Measurements from ENCODE around the gene DPYSL5.

DPYSL5 gene

GRCh38 chr2:26946841-26947784 is 99.2 kb downstream of the DPYSL5 start:
- ChIA-PET POLR2A (no interaction called here), CTCF (interaction anchor here (1.2 to 1.5 kb wide), 2 partner anchors 13 to 70 kb away, joined by 4 to 5 read pairs; no protein-coding TSS in a partner anchor)
- H3K36me3 ChIP-seq (ENCODE audit: control insufficient read depth in 4 of 4, insufficient read depth in 4 of 4, low read length in 3 of 4): no peaks in the 10 kb centered on the region
- DNase-seq: no peak
- H3K4me1 ChIP-seq (ENCODE audit: control extremely low read depth in 1 of 4, control insufficient read depth in 4 of 4, insufficient read depth in 4 of 4, low read length in 3 of 4): no peaks in the 10 kb centered on the region
- H3K4me3 ChIP-seq (ENCODE audit: control insufficient read depth in 1 of 7, extremely low read depth in 1 of 7, insufficient read depth in 4 of 7, low read depth in 2 of 7, low read length in 6 of 7): no peak overlapping the region
- H3K27me3 ChIP-seq (replicated peaks in 2 of 5; ENCODE audit: control insufficient read depth in 4 of 5, insufficient read depth in 5 of 5, low read length in 4 of 5): peaks cover 0 to 8% (median 3%) of the 10 kb centered on the region in 5 experiments
- H3K27ac ChIP-seq (ENCODE audit: insufficient read depth in 1 of 2, low read depth in 1 of 2, low read length in 2 of 2, poor library complexity in 1 of 2, severe bottlenecking in 2 of 2): no peak overlapping the region
- WGBS (ENCODE audit: insufficient coverage): 81% methylated on average over 34 of the region's 34 CpGs
- no peaks in the 10 kb centered on the region for H3K9me3 ChIP-seq (ENCODE audit: control extremely low read depth in 1 of 5, control insufficient read depth in 4 of 5, insufficient read depth in 2 of 5, low read depth in 1 of 5, low read length in 4 of 5)

- CTCF ChIA-PET: interaction anchor here (1.8 to 2.8 kb wide), 2 partner anchors 13 to 103 kb away, joined by 6 to 14 read pairs; no protein-coding TSS in a partner anchor
- no peaks in the 10 kb centered on the region for H3K36me3 ChIP-seq (ENCODE audit: control insufficient read depth in 4 of 4, insufficient read depth in 4 of 4, low read length in 3 of 4)
- H3K4me3 ChIP-seq (ENCODE audit: control insufficient read depth in 1 of 7, extremely low read depth in 1 of 7, insufficient read depth in 4 of 7, low read depth in 2 of 7, low read length in 6 of 7): no peak overlapping the region
- H3K4me1 ChIP-seq (ENCODE audit: control extremely low read depth in 1 of 4, control insufficient read depth in 4 of 4, insufficient read depth in 4 of 4, low read length in 3 of 4): no peaks in the 10 kb centered on the region
- POLR2A ChIA-PET: no interaction called here
- WGBS (ENCODE audit: insufficient coverage): 100% methylated on average over 3 of the region's 3 CpGs
- H3K27ac ChIP-seq (ENCODE audit: insufficient read depth in 1 of 2, low read depth in 1 of 2, low read length in 2 of 2, poor library complexity in 1 of 2, severe bottlenecking in 2 of 2): no peak overlapping the region
- DNase-seq: no peak
- no peaks in the 10 kb centered on the region for H3K9me3 ChIP-seq (ENCODE audit: control extremely low read depth in 1 of 5, control insufficient read depth in 4 of 5, insufficient read depth in 2 of 5, low read depth in 1 of 5, low read length in 4 of 5)
- peaks cover 0 to 4% (median 0%) of the 10 kb centered on the region in 5 experiments for H3K27me3 ChIP-seq (replicated peaks in 2 of 5; ENCODE audit: control insufficient read depth in 4 of 5, insufficient read depth in 5 of 5, low read length in 4 of 5)
Observed at GRCh38 chr2:26948800-26949199, 100.9 kb downstream of the DPYSL5 start.

- H3K27ac ChIP-seq (ENCODE audit: insufficient read depth in 1 of 2, low read depth in 1 of 2, low read length in 2 of 2, poor library complexity in 1 of 2, severe bottlenecking in 2 of 2): no peak overlapping the region
- H3K4me3 ChIP-seq (ENCODE audit: control insufficient read depth in 1 of 7, extremely low read depth in 1 of 7, insufficient read depth in 4 of 7, low read depth in 2 of 7, low read length in 6 of 7): no peak overlapping the region
- no peaks in the 10 kb centered on the region for H3K36me3 ChIP-seq (ENCODE audit: control insufficient read depth in 4 of 4, insufficient read depth in 4 of 4, low read length in 3 of 4)
- no peaks in the 10 kb centered on the region for H3K9me3 ChIP-seq (ENCODE audit: control extremely low read depth in 1 of 5, control insufficient read depth in 4 of 5, insufficient read depth in 2 of 5, low read depth in 1 of 5, low read length in 4 of 5)
- ChIA-PET POLR2A (no interaction called here), CTCF (interaction anchor here (1.8 to 2.8 kb wide), 2 partner anchors 12 to 104 kb away, joined by 6 to 14 read pairs; no protein-coding TSS in a partner anchor)
- H3K4me1 ChIP-seq (ENCODE audit: control extremely low read depth in 1 of 4, control insufficient read depth in 4 of 4, insufficient read depth in 4 of 4, low read length in 3 of 4): no peaks in the 10 kb centered on the region
- H3K27me3 ChIP-seq (replicated peaks in 2 of 5; ENCODE audit: control insufficient read depth in 4 of 5, insufficient read depth in 5 of 5, low read length in 4 of 5): peaks cover 0 to 4% (median 2%) of the 10 kb centered on the region in 5 experiments
- DNase-seq: no peak
- WGBS (ENCODE audit: insufficient coverage): 92% methylated on average over 5 of the region's 5 CpGs
Observed at GRCh38 chr2:26950246-26950645, 102.3 kb downstream of the DPYSL5 start.

- WGBS (ENCODE audit: insufficient coverage): 100% methylated on average over 2 of the region's 3 CpGs
- ChIA-PET CTCF (interaction anchor here (1.3 to 2.9 kb wide), 3 partner anchors 11 to 105 kb away, joined by 3 to 14 read pairs (median 12); no protein-coding TSS in a partner anchor), POLR2A (interaction anchor here (0.6 kb wide), 1 partner anchor 95 kb away, joined by 8 read pairs; no protein-coding TSS in a partner anchor)
- no peak for DNase-seq
- peaks cover 0 to 2% (median 0%) of the 10 kb centered on the region in 5 experiments for H3K27me3 ChIP-seq (replicated peaks in 2 of 5; ENCODE audit: control insufficient read depth in 4 of 5, insufficient read depth in 5 of 5, low read length in 4 of 5)
- no peaks in the 10 kb centered on the region for H3K36me3 ChIP-seq (ENCODE audit: control insufficient read depth in 4 of 4, insufficient read depth in 4 of 4, low read length in 3 of 4)
- no peaks in the 10 kb centered on the region for H3K9me3 ChIP-seq (ENCODE audit: control extremely low read depth in 1 of 5, control insufficient read depth in 4 of 5, insufficient read depth in 2 of 5, low read depth in 1 of 5, low read length in 4 of 5)
- H3K4me1 ChIP-seq (ENCODE audit: control extremely low read depth in 1 of 4, control insufficient read depth in 4 of 4, insufficient read depth in 4 of 4, low read length in 3 of 4): no peaks in the 10 kb centered on the region
- no peak overlapping the region for H3K27ac ChIP-seq (ENCODE audit: insufficient read depth in 1 of 2, low read depth in 1 of 2, low read length in 2 of 2, poor library complexity in 1 of 2, severe bottlenecking in 2 of 2)
- H3K4me3 ChIP-seq (ENCODE audit: control insufficient read depth in 1 of 7, extremely low read depth in 1 of 7, insufficient read depth in 4 of 7, low read depth in 2 of 7, low read length in 6 of 7): no peak overlapping the region
Observed at GRCh38 chr2:26951236-26951635, 103.3 kb downstream of the DPYSL5 start.

GRCh38 chr2:26952374-26952773 is 104.4 kb downstream of the DPYSL5 start:
- Histone ChIP-seq H3K4me1 (ENCODE audit: control extremely low read depth in 1 of 4, control insufficient read depth in 4 of 4, insufficient read depth in 4 of 4, low read length in 3 of 4) (no peaks in the 10 kb centered on the region), H3K9me3 (ENCODE audit: control extremely low read depth in 1 of 5, control insufficient read depth in 4 of 5, insufficient read depth in 2 of 5, low read depth in 1 of 5, low read length in 4 of 5) (no peaks in the 10 kb centered on the region), H3K27ac (ENCODE audit: insufficient read depth in 1 of 2, low read depth in 1 of 2, low read length in 2 of 2, poor library complexity in 1 of 2, severe bottlenecking in 2 of 2) (no peak overlapping the region), H3K36me3 (ENCODE audit: control insufficient read depth in 4 of 4, insufficient read depth in 4 of 4, low read length in 3 of 4) (no peaks in the 10 kb centered on the region), H3K4me3 (ENCODE audit: control insufficient read depth in 1 of 7, extremely low read depth in 1 of 7, insufficient read depth in 4 of 7, low read depth in 2 of 7, low read length in 6 of 7) (no peak overlapping the region), H3K27me3 (replicated peaks in 2 of 5; ENCODE audit: control insufficient read depth in 4 of 5, insufficient read depth in 5 of 5, low read length in 4 of 5) (peaks cover 0 to 4% (median 0%) of the 10 kb centered on the region in 5 experiments)
- no peak for DNase-seq
- WGBS (ENCODE audit: insufficient coverage): 91% methylated on average over 4 of the region's 4 CpGs
- POLR2A ChIA-PET: no interaction called here
- CTCF ChIA-PET: interaction anchor here (2.3 to 2.9 kb wide), 3 partner anchors 9 to 64 kb away, joined by 7 to 12 read pairs (median 11); no protein-coding TSS in a partner anchor

GRCh38 chr2:26954135-26954534 is 106.2 kb downstream of the DPYSL5 start:
- 100% methylated on average over 1 of the region's 4 CpGs for WGBS (ENCODE audit: insufficient coverage)
- ChIA-PET POLR2A (no interaction called here), CTCF (interaction anchor here (0.7 to 2.5 kb wide), 7 partner anchors 11 to 108 kb away, joined by 3 to 13 read pairs (median 6); no protein-coding TSS in a partner anchor)
- no peaks in the 10 kb centered on the region for H3K36me3 ChIP-seq (ENCODE audit: control insufficient read depth in 4 of 4, insufficient read depth in 4 of 4, low read length in 3 of 4)
- H3K4me1 ChIP-seq (ENCODE audit: control extremely low read depth in 1 of 4, control insufficient read depth in 4 of 4, insufficient read depth in 4 of 4, low read length in 3 of 4): no peaks in the 10 kb centered on the region
- no peak overlapping the region for H3K4me3 ChIP-seq (ENCODE audit: control insufficient read depth in 1 of 7, extremely low read depth in 1 of 7, insufficient read depth in 4 of 7, low read depth in 2 of 7, low read length in 6 of 7)
- H3K27me3 ChIP-seq (replicated peaks in 2 of 5; ENCODE audit: control insufficient read depth in 4 of 5, insufficient read depth in 5 of 5, low read length in 4 of 5): peaks cover 0 to 5% (median 0%) of the 10 kb centered on the region in 5 experiments
- no peak for DNase-seq
- no peaks in the 10 kb centered on the region for H3K9me3 ChIP-seq (ENCODE audit: control extremely low read depth in 1 of 5, control insufficient read depth in 4 of 5, insufficient read depth in 2 of 5, low read depth in 1 of 5, low read length in 4 of 5)
- H3K27ac ChIP-seq (ENCODE audit: insufficient read depth in 1 of 2, low read depth in 1 of 2, low read length in 2 of 2, poor library complexity in 1 of 2, severe bottlenecking in 2 of 2): no peak overlapping the region
